HG02870 (cell line): ENCODE measurements around the gene CLN3.
"Not testable (repeated sequence)": the region's sequence is repeated elsewhere in the genome, so short reads cannot be mapped to it uniquely, and the experiment has no call there.

Source experiments
- ATAC-seq: cut with Tn5 transposase; IDR thresholded peaks from one replicate; pipeline ENCODE4 v1.9.1; 2021; ENCODE audit warnings: mild to moderate bottlenecking, moderate library complexity; ENCODE audit not compliant: unreplicated experiment

Gene CLN3

DNA sequence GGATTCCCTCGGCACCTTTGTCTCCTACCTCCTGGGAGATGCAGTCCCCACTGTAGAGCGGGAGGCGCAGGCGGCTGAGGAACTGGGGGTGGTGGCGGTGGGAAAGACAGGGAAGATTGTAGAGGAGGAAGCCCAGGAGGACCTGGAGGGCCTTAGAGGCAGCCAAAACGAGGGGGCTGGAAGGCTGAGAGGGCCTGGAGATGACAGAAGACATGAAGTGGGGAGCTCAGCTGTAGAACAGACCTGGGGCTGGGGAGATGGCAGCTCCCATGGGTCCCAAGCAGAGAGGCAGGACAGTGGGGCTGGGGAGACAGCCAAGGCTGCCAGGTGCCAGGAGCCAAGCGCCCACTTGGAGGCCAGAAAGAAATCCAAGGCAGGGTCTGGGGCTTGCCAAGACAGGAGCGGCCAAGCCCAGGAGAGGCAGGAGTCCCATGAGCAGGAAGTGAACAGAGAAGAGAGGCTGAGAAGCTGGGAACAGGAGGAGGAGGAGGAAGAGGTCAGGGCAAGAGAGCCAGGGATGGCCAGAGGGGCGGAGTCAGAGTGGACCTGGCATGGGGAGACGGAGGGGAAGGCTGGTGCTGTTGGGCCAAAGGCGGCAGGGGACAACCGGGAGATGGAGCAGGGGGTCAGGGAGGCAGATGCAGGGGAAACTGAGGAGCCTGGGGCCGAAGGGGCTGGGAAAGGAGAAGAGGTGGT lies 3.4 kb upstream of the CLN3 start:
- ATAC-seq: no peak

DNA sequence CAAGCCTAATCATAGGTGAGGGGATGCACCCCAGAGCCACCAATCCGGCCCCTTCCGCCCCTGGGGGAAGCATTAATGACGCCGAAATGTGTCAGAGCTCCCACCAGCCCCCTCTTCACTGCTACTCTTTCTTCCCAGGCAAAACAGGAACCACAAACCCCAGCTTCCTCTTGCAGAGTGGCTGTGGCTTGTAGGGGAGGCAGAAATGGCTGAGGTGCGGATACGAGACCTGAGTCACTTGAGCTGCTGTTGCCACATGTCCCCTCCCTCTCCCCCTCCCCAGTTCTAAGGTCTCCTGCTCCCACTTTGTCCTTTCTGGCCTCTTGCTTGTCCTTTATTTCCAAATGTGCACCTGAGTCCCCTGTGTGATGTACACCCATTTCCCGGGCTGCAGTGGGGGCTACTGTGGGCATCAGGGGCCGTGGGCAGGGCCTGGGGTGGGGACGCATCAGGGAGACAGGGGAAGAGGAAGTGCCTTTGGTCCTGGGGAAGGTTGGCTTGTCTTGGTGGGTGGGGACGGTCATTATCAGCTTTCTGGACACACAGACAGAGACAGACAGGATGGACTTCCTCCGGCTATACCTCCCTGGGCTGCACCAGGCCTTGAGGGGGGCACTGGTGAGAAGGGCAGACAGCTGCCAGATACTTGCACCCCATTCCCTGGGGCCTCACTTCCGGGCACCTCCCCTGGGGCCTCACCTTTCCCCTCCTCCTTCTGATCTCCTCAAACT lies 2.4 kb upstream of the CLN3 start, which contains the start of gene APOBR:
APOBR (plus strand) TSS at position 523 of the 731 bp plus-strand sequence; CDS start at position 562, 39 bp downstream.
- ATAC-seq: peak; percentile 47

DNA sequence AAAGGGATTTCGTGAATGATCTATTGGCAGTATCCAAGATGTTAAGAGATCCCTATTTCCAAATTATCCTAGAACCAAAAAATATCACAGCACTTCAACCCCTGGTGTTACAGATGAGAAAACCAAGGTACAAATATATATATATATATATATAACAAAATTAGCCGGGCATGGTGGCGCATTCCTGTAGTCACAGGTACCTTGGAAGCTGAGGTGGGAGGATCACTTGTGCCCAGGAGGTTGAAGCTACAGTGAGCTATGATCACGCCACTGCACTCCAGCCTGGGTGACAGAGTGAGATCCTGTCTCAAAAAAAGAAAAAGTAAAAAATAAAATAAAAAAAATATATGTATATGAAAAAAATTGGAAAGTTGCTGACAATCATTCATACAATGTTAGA lies 637 bp upstream of the CLN3 start:
- no peak for ATAC-seq

DNA sequence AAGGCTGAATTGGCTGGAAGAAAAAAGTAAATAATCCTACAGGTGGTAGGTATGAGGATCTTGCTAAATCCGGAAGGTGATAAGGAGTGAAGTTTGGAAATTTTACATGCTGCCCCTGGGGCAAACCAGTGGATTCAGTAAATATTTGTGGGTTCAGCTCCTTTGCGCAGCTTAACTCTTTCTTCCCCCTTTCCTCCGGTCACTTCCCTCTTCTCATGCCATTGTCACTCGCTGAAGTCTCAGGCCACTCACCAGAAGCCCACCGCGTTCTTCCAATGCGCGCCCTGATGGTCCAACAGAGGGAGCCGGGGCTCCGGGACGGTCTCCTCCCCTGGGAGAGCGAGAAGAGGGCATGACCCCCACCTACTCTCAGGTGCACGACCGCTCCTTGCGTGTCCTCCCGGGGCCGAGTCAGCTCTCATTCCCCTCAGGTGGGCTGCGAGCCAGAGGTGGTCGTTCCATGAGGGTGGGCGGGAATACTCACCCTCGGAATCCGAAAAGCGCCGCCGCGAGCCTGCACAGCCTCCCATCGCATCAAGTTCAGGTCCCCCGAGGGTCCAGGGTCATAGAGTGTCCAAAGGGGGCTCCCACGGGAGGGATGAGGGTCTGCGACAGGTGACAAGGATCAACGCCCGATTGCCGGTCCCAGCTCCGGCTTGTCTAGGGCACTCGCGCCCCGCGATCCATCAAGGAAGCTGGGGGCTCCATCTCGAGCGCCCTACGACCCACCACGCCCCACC lies 474 bp downstream of the CLN3 start:
- no peak for ATAC-seq

DNA sequence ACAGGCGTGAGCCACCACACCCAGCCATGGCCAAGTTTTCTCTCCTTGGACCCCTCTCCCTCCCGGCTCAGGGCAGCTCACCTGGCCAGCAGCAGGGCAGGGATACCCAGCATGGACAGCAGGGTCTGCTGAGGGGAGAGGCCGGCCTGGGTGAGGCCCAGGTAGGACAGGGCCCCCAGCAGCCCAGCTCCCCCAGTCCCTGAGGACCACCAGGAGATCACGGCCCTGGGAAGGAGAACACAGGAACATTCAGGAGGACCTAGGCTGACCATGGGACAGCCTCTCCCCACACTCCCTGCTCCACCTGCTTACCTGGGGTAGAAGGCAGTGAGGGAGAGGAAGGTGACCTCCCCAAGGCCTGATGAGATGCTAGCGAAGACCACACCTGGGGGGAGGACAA lies 5.6 kb downstream of the CLN3 start:
- ATAC-seq: no peak

DNA sequence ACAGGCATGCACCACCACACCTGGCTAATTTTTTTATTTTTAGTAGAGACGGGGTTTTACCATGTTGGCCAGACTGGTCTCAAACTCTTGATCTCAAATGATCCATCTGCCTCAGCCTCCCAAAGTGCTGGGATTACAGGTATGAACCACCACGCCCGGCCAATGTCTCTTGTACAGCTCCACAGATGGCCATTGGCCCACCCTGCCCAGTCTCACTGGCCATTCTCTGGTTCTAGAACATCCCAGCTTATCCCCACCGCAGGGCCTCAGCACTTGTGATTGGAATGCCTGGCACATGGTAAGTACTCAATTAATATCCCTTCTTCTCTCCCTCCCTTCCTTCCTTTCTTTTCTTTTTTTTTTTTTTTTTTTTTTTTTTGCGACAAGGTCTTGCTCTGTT lies 8.5 kb downstream of the CLN3 start:
- not testable (repeated sequence) for ATAC-seq

DNA sequence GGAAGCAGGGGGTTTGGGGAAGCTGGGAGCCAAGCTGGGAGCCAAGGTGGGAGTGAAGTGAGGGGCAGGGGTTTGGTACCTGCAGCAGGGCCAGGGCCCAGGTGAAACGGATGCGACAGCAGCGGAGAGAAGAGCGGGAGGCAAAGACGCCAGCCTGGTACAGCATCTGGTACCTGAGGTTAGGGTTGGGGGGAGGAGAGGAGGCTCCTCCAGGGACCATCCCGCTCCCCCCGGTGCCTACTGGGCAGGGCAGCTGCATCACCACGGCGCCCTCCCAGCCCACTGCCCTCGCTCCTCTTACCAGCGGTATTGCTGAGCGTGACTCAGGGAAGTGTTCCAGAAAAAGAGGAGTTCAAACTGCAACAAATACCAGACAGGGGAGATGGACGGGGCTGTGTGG lies 9.8 kb downstream of the CLN3 start:
- ATAC-seq: no peak

DNA sequence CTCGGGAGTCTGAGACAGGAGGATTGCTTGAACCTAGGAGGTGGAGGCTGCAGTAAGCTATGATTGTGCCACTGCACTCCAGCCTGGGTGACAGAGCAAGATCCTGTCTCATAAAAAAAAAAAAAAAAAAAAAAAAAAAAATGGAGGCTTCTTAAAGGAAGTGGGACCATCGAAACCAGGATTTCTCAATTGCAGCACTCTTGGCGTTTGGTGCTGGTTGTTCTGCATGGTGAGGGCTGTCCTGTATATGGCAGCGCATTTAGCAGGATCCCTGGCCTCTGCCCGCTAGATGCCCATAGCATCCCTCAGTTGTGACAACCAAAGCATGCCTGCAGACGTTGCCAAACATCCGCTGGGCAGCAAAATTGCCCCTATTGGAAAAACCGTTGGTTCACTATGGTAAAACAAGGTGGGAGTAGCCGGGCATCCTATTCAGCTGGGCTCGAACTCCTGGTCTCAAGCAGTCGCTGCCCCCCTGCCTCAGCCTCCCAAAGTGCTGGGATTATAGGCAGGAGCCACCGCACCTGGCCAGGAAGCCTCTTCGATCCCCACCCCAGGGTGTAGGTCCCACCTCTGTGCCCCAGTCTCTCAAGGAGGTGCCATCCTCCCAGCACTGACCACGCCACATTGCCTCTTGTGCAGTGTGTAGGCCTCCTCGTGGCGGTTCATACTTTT lies 13.2 kb downstream of the CLN3 start:
- no peak for ATAC-seq

DNA sequence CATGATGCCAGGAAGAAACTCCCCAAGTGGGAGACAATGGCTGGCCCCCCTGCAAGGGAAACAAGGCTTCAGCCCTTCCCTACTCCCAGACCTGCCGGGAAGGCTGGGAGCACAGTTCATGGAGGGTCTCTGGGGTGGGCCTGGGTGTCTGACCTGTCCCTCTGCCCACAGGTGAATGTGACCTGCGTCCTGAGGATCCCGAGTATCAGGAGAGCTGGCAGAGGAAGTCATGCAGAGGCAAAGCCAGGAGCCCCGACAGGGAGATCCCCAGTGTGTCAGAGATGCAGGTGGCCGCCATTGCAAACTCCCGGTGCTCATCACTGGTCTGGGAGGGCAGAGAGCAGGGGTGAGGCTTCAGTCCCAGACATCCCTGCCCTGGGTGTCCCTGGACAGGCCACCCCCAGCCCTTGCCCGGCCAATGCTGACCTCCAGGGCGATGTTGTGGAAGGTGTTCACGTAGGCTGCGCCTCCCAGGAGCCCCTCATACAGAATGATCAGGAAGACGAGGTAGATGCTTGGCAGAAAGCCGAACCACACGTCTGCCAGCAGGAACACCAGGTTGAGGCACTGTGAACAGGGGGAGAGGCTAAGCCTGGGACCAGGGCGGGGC lies 14.5 kb downstream of the CLN3 start:
- ATAC-seq: no peak

DNA sequence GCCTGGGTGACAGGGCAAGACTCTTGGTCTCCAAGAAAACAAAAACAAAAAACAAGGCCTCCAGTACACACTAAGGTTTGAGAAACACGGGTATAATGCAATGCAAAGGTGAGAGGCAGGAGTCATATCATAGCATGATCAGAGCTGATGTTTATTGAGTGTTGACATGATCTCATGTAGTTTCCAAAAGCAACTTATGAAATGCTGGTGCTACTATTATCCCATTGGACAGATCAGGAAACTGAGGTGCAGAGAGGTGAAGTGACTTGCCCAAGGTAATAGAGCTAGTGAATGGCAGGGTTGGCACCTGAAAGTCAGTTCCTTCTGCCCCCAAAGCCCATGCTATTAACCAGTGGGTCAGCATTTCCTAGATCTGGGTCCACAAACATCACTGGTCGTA lies 16.7 kb downstream of the CLN3 start:
- ATAC-seq: no peak

DNA sequence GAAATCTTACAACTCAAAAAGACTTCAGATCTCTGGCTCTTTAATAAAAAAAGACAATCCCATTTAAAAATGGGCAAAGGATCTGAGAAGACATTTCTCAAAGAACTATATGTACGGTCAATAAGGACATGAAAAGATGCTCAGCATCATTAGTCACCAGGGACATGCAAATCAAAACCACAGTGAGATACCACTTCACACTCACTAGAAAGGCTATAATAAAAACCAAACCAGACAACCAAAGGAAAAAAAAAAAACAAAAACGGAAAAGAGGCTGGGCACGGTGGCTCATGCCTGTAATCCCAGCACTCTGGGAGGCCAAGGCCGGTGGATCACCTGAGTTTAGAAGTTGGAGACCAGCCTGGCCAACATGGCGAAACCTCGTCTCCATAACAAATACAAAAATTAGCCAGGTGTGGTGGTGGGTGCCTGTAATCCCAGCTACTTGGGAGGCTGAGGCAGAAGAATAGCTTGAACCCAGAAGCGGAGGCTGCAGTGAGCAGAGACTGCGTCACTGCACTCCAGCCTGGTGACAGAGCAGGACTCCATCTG lies 18.1 kb downstream of the CLN3 start:
- ATAC-seq: no peak

DNA sequence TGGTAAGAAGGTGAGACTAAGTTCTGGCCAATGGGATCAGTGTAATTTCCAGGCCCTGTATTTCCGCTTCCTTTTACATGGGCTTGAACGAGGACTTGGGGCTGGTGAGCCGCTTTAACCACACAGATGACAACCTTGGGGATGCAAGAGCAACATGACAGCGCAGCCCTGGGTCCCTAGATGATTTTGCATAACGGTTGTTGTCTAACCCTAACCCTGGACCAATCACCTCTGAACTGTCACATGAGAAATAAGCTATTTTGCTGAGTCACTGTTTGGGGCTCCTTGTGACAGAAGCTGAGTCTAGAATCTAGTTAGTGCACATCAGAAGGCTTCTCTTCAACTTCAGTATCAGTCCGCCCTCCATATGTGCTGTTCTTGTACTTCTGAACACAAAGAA lies 44.8 kb downstream of the CLN3 start:
- not testable (repeated sequence) for ATAC-seq

DNA sequence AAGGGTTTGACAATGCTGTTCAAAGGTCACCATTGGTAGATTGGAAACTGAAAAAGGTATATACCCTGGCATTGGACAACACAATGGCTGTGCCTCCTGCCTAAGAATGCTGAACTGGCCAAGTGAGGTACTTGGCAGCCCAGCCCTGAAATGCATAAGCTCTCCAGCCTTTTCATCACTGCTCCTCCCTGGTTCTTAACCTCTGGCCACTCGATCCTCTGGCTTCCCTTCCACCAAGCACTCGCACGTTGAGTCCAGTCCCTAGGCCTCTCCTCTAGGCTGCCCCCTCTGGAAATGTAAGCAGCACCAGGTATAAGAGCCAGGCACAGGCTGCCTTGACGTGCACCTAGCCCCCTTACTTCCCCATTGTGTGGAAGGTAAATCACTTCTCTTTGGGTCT lies 45.5 kb downstream of the CLN3 start:
- not testable (repeated sequence) for ATAC-seq

DNA sequence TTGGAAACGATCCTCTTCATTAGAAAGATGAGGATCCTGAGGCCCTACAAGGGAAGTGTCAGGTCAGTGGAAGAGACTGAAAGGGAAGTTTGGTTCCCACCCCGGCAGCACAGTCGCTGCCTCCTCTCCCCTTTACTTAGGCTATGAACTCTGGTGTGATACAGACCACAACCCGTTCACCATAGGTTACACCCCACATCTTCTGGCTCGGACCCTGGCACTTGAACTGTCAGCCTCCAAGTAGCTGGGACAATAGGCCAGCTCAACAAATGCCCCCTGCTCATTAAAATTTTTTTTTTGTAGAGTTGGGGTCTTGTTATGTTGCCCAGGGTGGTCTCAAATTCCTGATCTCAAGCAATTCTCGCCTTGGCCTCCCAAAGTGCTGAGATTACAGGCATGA lies 47.9 kb downstream of the CLN3 start:
- not testable (repeated sequence) for ATAC-seq

DNA sequence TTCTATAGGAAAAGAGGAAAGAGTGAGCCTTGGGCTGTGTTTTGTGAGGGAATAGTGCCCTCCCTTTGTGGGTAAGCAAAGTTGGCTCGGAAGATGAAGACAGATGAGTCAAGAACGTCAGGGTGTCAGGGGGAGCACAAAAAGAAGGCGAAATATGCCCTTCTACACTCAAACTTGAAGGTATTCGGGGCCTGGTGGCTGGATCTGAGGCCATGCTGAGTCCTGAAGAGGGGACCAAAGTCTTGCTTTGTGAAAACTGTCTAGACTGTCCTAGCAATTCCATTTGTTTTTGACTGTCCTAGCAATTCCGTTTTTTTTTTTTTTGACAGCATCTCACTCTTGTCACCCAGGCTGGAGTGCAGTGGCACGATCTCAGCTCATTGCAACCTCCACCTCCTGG lies 53.0 kb downstream of the CLN3 start:
- not testable (repeated sequence) for ATAC-seq

DNA sequence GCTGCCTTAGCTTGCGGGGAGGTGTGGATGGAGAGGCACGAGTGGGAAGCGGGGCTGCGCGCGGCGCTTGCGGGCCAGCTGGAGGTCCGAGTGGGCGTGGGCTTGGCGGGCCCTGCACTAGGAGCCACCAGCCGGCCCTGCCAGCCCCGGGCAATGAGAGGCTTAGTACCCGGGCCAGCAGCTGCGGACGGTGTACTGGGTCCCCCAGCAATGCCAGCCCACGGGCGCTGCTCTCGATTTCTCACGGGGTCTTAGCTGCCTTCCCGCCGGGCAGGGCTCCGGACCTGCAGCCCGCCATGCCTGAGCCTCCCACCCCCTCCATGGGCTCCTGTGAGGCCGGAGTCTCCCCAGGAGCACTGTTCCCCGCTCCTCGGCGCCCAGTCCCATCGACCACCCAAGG lies 56.5 kb downstream of the CLN3 start:
- not testable (repeated sequence) for ATAC-seq
